ENCODE measurements around the gene KDM4C.

DNA sequence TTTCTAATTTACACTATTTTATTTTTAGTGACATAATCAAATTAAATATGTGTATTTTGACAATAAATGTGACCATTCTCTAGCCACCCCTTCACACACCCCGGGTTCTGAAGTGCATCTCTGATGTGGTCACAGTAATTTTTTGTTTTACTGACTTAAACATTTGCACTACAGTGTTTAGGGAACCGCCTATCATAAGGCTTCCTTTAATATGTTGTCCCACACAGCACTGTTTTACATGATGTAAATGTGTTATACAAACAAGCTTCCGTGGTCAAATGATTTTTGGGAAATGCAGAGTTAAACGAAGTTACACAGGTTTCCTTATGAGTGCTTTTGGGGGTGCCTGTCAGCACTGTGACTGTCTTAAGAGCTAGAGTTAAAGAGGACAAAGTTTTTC is 86.5 kb downstream of the KDM4C start:
- TF ChIP-seq, protein P1, sequence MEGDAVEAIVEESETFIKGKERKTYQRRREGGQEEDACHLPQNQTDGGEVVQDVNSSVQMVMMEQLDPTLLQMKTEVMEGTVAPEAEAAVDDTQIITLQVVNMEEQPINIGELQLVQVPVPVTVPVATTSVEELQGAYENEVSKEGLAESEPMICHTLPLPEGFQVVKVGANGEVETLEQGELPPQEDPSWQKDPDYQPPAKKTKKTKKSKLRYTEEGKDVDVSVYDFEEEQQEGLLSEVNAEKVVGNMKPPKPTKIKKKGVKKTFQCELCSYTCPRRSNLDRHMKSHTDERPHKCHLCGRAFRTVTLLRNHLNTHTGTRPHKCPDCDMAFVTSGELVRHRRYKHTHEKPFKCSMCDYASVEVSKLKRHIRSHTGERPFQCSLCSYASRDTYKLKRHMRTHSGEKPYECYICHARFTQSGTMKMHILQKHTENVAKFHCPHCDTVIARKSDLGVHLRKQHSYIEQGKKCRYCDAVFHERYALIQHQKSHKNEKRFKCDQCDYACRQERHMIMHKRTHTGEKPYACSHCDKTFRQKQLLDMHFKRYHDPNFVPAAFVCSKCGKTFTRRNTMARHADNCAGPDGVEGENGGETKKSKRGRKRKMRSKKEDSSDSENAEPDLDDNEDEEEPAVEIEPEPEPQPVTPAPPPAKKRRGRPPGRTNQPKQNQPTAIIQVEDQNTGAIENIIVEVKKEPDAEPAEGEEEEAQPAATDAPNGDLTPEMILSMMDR (IDR thresholded peaks at IDR 0.05; ENCODE audit: control extremely low read depth in 1 of 3, insufficient read depth in 1 of 3, low read depth in 1 of 3, low read length in 3 of 3), result no peak
- TF ChIP-seq EP300 (IDR thresholded peaks at IDR 0.05; ENCODE audit: borderline replicate concordance in 1 of 2, low read depth in 2 of 2, low read length in 2 of 2) (no peak), GTF2F1 (IDR thresholded peaks at IDR 0.05; ENCODE audit: borderline replicate concordance, low read depth, low read length) (no peak), EGR1 (IDR thresholded peaks at IDR 0.05; ENCODE audit: borderline replicate concordance, low read depth, low read length) (no peak), JUN (IDR thresholded peaks at IDR 0.05; ENCODE audit: low read depth, low read length) (no peak), CEBPB (IDR thresholded peaks at IDR 0.05; ENCODE audit: low read depth, low read length) (no peak), POLR2A (IDR thresholded peaks at IDR 0.05; ENCODE audit: control extremely low read depth in 1 of 2, low read depth in 2 of 2, low read length in 2 of 2) (no peak), POLR2AphosphoS5 (IDR thresholded peaks at IDR 0.05; ENCODE audit: low read depth, low read length) (no peak), GABPA (IDR thresholded peaks at IDR 0.05; ENCODE audit: borderline replicate concordance, insufficient read depth, low read length) (no peak)

Data from H1 (cell line).